Measurements from ENCODE around the gene CROCC. TPM values are rescaled to one million over a fixed set of nuclear protein-coding genes. Genes with fewer than 3 reads are reported as not detected.
A peak's percentile ranks its signal among the peaks of the same experiment; 100 is the strongest.
"Not testable (repeated sequence)": the region's sequence is repeated elsewhere in the genome, so short reads cannot be mapped to it uniquely, and the experiment has no call there.

Gene CROCC
- total RNA-seq, 2 donors from 2014 or later = 16.8 to 24.7 TPM

DNA sequence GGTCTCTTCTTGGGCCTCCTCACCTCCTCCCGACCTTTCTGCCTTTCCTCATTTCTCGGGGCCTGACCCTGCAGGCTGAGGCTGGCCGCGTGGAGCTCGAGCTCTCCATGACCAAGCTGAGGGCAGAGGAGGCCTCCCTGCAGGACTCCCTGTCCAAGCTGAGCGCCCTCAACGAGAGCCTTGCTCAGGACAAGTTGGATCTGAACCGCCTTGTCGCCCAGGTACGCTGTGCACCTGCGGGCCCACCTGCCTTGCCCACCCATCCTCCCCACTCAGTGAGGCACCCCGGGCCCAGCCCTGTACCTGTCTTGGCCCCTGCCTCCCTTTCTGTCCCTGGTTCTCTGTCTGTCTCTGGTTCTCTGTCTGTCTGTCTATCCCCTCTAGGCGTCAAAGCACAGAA lies 24.5 kb downstream of the CROCC start:
- not testable (repeated sequence) for H3K4me1 Mint-ChIP-seq (ENCODE audit: low read depth); H3K9me3 Mint-ChIP-seq; H3K4me3 Mint-ChIP-seq; ATAC-seq (replicated peaks in 1 of 2); DNase-seq; H3K27ac Mint-ChIP-seq; H3K36me3 Mint-ChIP-seq (ENCODE audit: insufficient read depth in 2 of 2); H3K27me3 Mint-ChIP-seq (ENCODE audit: low read depth)

DNA sequence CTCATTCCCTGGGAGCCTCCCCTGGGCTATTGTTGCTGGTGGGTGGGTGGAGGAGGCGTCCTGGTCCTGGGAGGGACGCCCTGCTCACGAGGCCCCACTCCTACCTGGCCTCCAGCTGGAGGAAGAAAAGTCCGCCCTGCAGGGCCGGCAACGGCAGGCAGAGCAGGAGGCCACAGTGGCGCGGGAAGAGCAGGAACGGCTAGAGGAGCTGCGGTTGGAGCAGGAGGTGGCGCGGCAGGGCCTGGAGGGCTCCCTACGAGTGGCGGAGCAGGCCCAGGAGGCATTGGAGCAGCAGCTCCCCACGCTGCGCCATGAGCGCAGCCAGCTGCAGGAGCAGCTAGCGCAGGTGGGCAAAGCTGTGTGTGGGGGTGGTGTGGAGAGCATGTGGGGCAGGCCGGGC lies 24.9 kb downstream of the CROCC start:
- no peaks in the 10 kb centered on the region for H3K36me3 Mint-ChIP-seq (ENCODE audit: insufficient read depth in 2 of 2)
- H3K27ac Mint-ChIP-seq = no peak overlapping the region
- no peaks in the 10 kb centered on the region for H3K27me3 Mint-ChIP-seq (ENCODE audit: low read depth)
- no peak for ATAC-seq (replicated peaks in 1 of 2)
- DNase-seq = no peak
- no peaks in the 10 kb centered on the region for H3K9me3 Mint-ChIP-seq
- H3K4me1 Mint-ChIP-seq (ENCODE audit: low read depth) = no peaks in the 10 kb centered on the region
- no peak overlapping the region for H3K4me3 Mint-ChIP-seq

GRCh38 chr1:16948282-16948891 lies 26.7 kb downstream of the CROCC start:
- not testable (repeated sequence) for H3K27ac Mint-ChIP-seq; ATAC-seq (replicated peaks in 1 of 2); DNase-seq; H3K36me3 Mint-ChIP-seq (ENCODE audit: insufficient read depth in 2 of 2); H3K9me3 Mint-ChIP-seq; H3K4me3 Mint-ChIP-seq; H3K27me3 Mint-ChIP-seq (ENCODE audit: low read depth); H3K4me1 Mint-ChIP-seq (ENCODE audit: low read depth)

GRCh38 chr1:16949026-16949425 lies 27.3 kb downstream of the CROCC start:
- not testable (repeated sequence) for H3K4me3 Mint-ChIP-seq; H3K9me3 Mint-ChIP-seq; H3K36me3 Mint-ChIP-seq (ENCODE audit: insufficient read depth in 2 of 2); H3K27me3 Mint-ChIP-seq (ENCODE audit: low read depth); DNase-seq; H3K4me1 Mint-ChIP-seq (ENCODE audit: low read depth); H3K27ac Mint-ChIP-seq; ATAC-seq (replicated peaks in 1 of 2)

DNA sequence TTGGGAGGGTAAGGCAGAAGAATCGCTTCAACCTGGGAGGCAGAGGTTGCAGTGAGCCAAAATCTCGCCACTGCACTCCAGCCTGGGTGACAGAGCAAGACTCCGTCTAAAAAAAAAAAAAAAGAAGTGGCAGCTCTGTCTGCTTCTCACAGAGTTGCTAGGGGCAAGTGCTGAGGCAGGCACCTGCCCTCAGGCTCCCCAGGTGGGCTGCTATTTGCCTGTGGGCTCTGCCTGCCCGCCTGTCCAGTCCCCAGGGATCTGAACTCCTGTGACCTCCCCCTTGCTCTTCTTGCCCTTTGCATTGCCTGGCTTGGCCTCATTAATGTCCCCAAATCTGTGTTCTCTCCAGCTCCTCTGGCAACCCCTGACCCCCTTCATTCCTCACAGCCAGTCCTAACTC lies 30.6 kb downstream of the CROCC start:
- not testable (repeated sequence) for H3K27me3 Mint-ChIP-seq (ENCODE audit: low read depth); ATAC-seq (replicated peaks in 1 of 2); H3K27ac Mint-ChIP-seq; H3K9me3 Mint-ChIP-seq; H3K4me3 Mint-ChIP-seq; H3K4me1 Mint-ChIP-seq (ENCODE audit: low read depth); DNase-seq; H3K36me3 Mint-ChIP-seq (ENCODE audit: insufficient read depth in 2 of 2)

- no peak overlapping the region for H3K27ac Mint-ChIP-seq
- no peaks in the 10 kb centered on the region for H3K4me1 Mint-ChIP-seq (ENCODE audit: low read depth)
- DNase-seq (no peak), ATAC-seq (replicated peaks in 1 of 2) (no peak)
- no peaks in the 10 kb centered on the region for H3K27me3 Mint-ChIP-seq (ENCODE audit: low read depth)
- no peak overlapping the region for H3K4me3 Mint-ChIP-seq
- H3K36me3 Mint-ChIP-seq (ENCODE audit: insufficient read depth in 2 of 2) = no peaks in the 10 kb centered on the region
- H3K9me3 Mint-ChIP-seq = no peaks in the 10 kb centered on the region
Observed at GRCh38 chr1:16954579-16954978, 32.8 kb downstream of the CROCC start.

- Mint-ChIP-seq H3K9me3 (no peaks in the 10 kb centered on the region), H3K27ac (no peak overlapping the region), H3K4me1 (ENCODE audit: low read depth) (peaks cover under 1% of the 10 kb centered on the region), H3K27me3 (ENCODE audit: low read depth) (no peaks in the 10 kb centered on the region), H3K4me3 (no peak overlapping the region), H3K36me3 (ENCODE audit: insufficient read depth in 2 of 2) (no peaks in the 10 kb centered on the region)
- no peak for ATAC-seq (replicated peaks in 1 of 2)
- DNase-seq = no peak
Observed at GRCh38 chr1:16955186-16955585, 33.5 kb downstream of the CROCC start.

GRCh38 chr1:16956775-16957174 lies 35.0 kb downstream of the CROCC start:
- no peak for ATAC-seq (replicated peaks in 1 of 2)
- H3K27me3 Mint-ChIP-seq (ENCODE audit: low read depth) = no peaks in the 10 kb centered on the region

GRCh38 chr1:16957731-16958130 lies 36.0 kb downstream of the CROCC start:
- Mint-ChIP-seq H3K4me1 (ENCODE audit: low read depth) (peaks cover 14% of the 10 kb centered on the region), H3K9me3 (no peaks in the 10 kb centered on the region), H3K4me3 (no peak overlapping the region), H3K27ac (no peak overlapping the region), H3K27me3 (ENCODE audit: low read depth) (no peaks in the 10 kb centered on the region), H3K36me3 (ENCODE audit: insufficient read depth in 2 of 2) (no peaks in the 10 kb centered on the region)
- DNase-seq = no peak
- ATAC-seq (replicated peaks in 1 of 2) = no peak

More at GRCh38 chr1:16956775-16957174, 35.0 kb downstream of the CROCC start:
- Mint-ChIP-seq H3K36me3 (ENCODE audit: insufficient read depth in 2 of 2) (no peaks in the 10 kb centered on the region), H3K27ac (no peak overlapping the region), H3K9me3 (no peaks in the 10 kb centered on the region), H3K4me1 (ENCODE audit: low read depth) (peaks cover 12% of the 10 kb centered on the region), H3K4me3 (no peak overlapping the region)
- DNase-seq = no peak

DNA sequence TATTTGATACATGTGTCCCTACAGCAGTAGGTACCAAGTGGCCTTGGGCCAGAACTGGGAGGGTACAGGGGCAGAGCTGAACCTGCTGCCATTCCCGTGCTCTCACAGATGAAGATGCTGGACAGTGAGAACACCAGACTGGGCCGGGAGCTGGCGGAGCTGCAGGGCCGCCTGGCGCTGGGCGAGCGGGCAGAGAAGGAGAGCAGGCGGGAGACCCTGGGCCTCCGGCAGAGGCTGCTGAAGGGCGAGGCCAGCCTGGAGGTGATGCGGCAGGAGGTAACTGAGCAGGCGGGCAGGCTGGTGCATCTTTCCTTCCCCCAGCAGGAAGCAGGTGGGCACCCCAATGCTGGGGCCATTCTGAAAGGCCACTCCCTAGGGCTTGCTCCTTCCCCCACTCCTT lies 36.7 kb downstream of the CROCC start:
- ATAC-seq (replicated peaks in 1 of 2) = no peak
- H3K4me3 Mint-ChIP-seq = no peak overlapping the region
- no peak for DNase-seq
- peaks cover 14% of the 10 kb centered on the region for H3K4me1 Mint-ChIP-seq (ENCODE audit: low read depth)
- no peaks in the 10 kb centered on the region for H3K9me3 Mint-ChIP-seq
- no peaks in the 10 kb centered on the region for H3K36me3 Mint-ChIP-seq (ENCODE audit: insufficient read depth in 2 of 2)
- no peak overlapping the region for H3K27ac Mint-ChIP-seq
- no peaks in the 10 kb centered on the region for H3K27me3 Mint-ChIP-seq (ENCODE audit: low read depth)

- Mint-ChIP-seq H3K4me3 (peak overlapping the region; percentile 85), H3K9me3 (no peaks in the 10 kb centered on the region), H3K27me3 (ENCODE audit: low read depth) (no peaks in the 10 kb centered on the region), H3K27ac (peak overlapping the region; percentile 81), H3K4me1 (ENCODE audit: low read depth) (peaks cover 14% of the 10 kb centered on the region), H3K36me3 (ENCODE audit: insufficient read depth in 2 of 2) (no peaks in the 10 kb centered on the region)
- ATAC-seq (replicated peaks in 1 of 2) (peak; percentile 94), DNase-seq (peak; percentile 90 to 91)
Observed at GRCh38 chr1:16960560-16961296, 39.0 kb downstream of the CROCC start.

DNA sequence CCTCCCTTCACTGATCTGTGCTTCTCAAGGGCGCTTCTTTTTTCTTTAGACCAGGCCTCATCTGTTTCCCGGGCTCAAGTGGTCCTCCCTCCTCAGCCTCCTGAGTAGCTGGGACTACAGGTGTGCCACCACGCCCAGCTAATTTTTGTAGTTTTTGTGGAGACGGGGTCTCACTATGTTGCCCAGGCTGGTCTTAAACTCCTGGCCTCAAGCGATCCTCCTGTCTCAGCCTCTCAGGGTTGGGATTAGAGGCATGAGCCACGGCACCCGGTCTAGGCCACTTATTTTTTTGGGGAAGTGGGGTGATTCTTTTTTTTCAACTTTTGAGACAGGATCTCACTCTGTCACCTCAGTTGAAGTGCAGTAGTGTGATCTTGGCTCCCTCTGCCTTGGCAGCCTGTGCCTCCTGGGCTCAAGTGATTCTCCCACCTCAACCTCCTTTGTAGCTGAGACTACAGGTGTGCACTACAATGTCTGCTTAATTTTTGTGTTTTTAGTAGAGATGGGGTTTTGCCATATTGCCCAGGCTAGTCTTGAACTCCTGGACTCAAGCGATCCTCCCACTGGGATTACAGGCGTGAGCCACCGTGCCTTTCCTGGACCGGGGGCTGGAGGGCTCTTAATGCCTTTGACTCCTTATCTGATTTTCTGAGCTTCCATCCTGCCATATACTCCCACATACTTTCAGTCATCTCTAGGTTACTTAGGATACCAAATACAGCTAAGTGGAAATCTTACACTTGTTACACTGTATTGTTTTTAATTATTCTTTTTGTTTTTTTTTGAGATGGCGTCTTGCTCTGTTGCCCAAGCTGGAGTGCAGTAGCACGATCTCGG lies 39.8 kb downstream of the CROCC start:
- ATAC-seq (replicated peaks in 1 of 2) (no peak), DNase-seq (no peak)
- no peaks in the 10 kb centered on the region for H3K27me3 Mint-ChIP-seq (ENCODE audit: low read depth)
- H3K36me3 Mint-ChIP-seq (ENCODE audit: insufficient read depth in 2 of 2) = no peaks in the 10 kb centered on the region
- peak overlapping the region; percentile 51 for H3K27ac Mint-ChIP-seq
- no peaks in the 10 kb centered on the region for H3K9me3 Mint-ChIP-seq
- H3K4me3 Mint-ChIP-seq = peak overlapping the region; percentile 65 to 81
- H3K4me1 Mint-ChIP-seq (ENCODE audit: low read depth) = peaks cover 14% of the 10 kb centered on the region

- not testable (repeated sequence) for H3K9me3 Mint-ChIP-seq; DNase-seq; ATAC-seq (replicated peaks in 1 of 2); H3K4me3 Mint-ChIP-seq; H3K27ac Mint-ChIP-seq; H3K27me3 Mint-ChIP-seq (ENCODE audit: low read depth); H3K36me3 Mint-ChIP-seq (ENCODE audit: insufficient read depth in 2 of 2)
- peaks cover 14% of the 10 kb centered on the region for H3K4me1 Mint-ChIP-seq (ENCODE audit: low read depth)
Observed at GRCh38 chr1:16964169-16964568, 42.4 kb downstream of the CROCC start.
